Ishikawa (cell line): Measurements from ENCODE around the gene HPS4.

Experiments used
- CEBPB ChIP-seq: IDR thresholded peaks from 2 replicates; pipeline ENCODE4 v1.6.1; 2012
- FOXM1 ChIP-seq: IDR thresholded peaks from 2 replicates; pipeline ENCODE4 v1.6.1; 2012; ENCODE audit warnings: low read depth, borderline replicate concordance
- NFIC ChIP-seq: IDR thresholded peaks from 2 replicates; pipeline ENCODE4 v1.6.1; 2012
- TAF1 ChIP-seq: IDR thresholded peaks from 2 replicates; pipeline ENCODE4 v1.6.1; 2012; ENCODE audit warnings: low read depth, mild to moderate bottlenecking
- YY1 ChIP-seq: IDR thresholded peaks from 2 replicates; pipeline ENCODE4 v1.6.1; 2012; ENCODE audit warnings: low read depth

DNA sequence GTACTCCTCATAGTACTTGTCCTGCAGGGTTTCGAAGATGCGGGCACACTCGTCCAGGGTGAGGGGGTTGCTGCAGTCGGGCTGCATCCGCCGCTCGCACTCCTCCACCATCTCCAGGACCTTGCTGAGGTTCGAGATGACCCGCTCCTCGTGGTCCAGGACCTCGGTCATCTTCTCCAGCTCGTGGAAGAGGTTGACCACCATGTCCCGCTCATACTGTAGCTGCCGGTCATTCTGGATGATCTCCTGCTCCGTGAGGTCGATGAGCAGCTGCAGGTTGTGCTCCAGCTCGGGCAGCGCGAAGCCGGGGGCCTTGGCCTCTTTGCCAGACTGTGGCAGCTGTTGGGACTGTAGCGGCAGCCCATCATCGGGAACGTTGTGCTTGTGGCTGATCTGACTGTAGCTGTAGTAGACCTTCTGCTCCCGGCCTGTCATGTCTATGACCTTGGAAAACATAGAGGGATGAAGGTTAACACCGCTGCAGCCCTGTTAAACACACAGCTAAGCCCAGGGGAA is 15.7 kb upstream of the HPS4 start:
- TF ChIP-seq NFIC (no peak), CEBPB (no peak), YY1 (no peak), TAF1 (no peak), FOXM1 (no peak)
